IPS-11a (cell line): ENCODE measurements around the gene PDE8B.

ENCODE experiments used
- H3K4me3 ChIP-seq: one replicate; pipeline ENCODE4 v1.5.1; 2013; ENCODE audit warnings: low read depth, low read length, control low read depth

Gene PDE8B

GRCh38 chr5:77210091-77210963 lies at the start of gene PDE8B:
TSS of gene PDE8B (plus strand) at chr5:77210680. CDS start at chr5:77210926, 246 bp downstream.
- H3K4me3 ChIP-seq: peak within 1 kb of the TSS; percentile 45

GRCh38 chr5:77163453-77163852 lies 47.0 kb upstream of the PDE8B start:
- no peak overlapping the region for H3K4me3 ChIP-seq

- H3K4me3 ChIP-seq: no peak overlapping the region
These were observed 43.4 kb upstream of the PDE8B start for GRCh38 chr5:77167063-77167462.

GRCh38 chr5:77167695-77168121 lies 42.8 kb upstream of the PDE8B start:
- H3K4me3 ChIP-seq: no peak overlapping the region

- H3K4me3 ChIP-seq: no peak overlapping the region
These were observed 42.2 kb upstream of the PDE8B start for GRCh38 chr5:77168161-77168878.

- H3K4me3 ChIP-seq: no peak overlapping the region
These were observed 41.6 kb upstream of the PDE8B start for GRCh38 chr5:77168879-77169244.

- H3K4me3 ChIP-seq: no peak overlapping the region
These were observed 40.1 kb upstream of the PDE8B start for GRCh38 chr5:77170196-77170890.

- no peak overlapping the region for H3K4me3 ChIP-seq
These were observed 39.2 kb upstream of the PDE8B start for GRCh38 chr5:77171141-77171910.

GRCh38 chr5:77172713-77173328 lies 37.7 kb upstream of the PDE8B start:
- no peak overlapping the region for H3K4me3 ChIP-seq

GRCh38 chr5:77174526-77174925 lies 36.0 kb upstream of the PDE8B start:
- H3K4me3 ChIP-seq: no peak overlapping the region

- no peak overlapping the region for H3K4me3 ChIP-seq
These were observed 35.2 kb upstream of the PDE8B start for GRCh38 chr5:77175231-77175630.

GRCh38 chr5:77176429-77176828 lies 34.1 kb upstream of the PDE8B start:
- H3K4me3 ChIP-seq: no peak overlapping the region

- H3K4me3 ChIP-seq: no peak overlapping the region
These were observed 32.9 kb upstream of the PDE8B start for GRCh38 chr5:77177576-77177975.

- peak overlapping the region; percentile 54 for H3K4me3 ChIP-seq
These were observed 30.1 kb upstream of the PDE8B start for GRCh38 chr5:77180167-77181081.

GRCh38 chr5:77181173-77181572 lies 29.3 kb upstream of the PDE8B start:
- no peak overlapping the region for H3K4me3 ChIP-seq

- H3K4me3 ChIP-seq: no peak overlapping the region
These were observed 28.7 kb upstream of the PDE8B start for GRCh38 chr5:77181596-77182304.

- no peak overlapping the region for H3K4me3 ChIP-seq
These were observed 28.1 kb upstream of the PDE8B start for GRCh38 chr5:77182367-77182766.

GRCh38 chr5:77186652-77187370 lies 23.7 kb upstream of the PDE8B start:
- no peak overlapping the region for H3K4me3 ChIP-seq
